Measurements from ENCODE around the gene FHOD3.

The FHOD3 gene

GRCh38 chr18:36321658-36322407 lies 24.3 kb downstream of the FHOD3 start:
- in situ Hi-C loops (cut with MboI; ENCODE audit: low sequenced_read_pairs) = no loop called here

- in situ Hi-C loops (cut with MboI; ENCODE audit: low sequenced_read_pairs) = no loop called here
Observed at GRCh38 chr18:36322408-36322728, 24.9 kb downstream of the FHOD3 start.

GRCh38 chr18:36322734-36323133 lies 25.2 kb downstream of the FHOD3 start:
- in situ Hi-C loops (cut with MboI; ENCODE audit: low sequenced_read_pairs) = no loop called here

GRCh38 chr18:36323421-36323820 lies 25.9 kb downstream of the FHOD3 start:
- in situ Hi-C loops (cut with MboI; ENCODE audit: low sequenced_read_pairs) = no loop called here

GRCh38 chr18:36325846-36326245 lies 28.3 kb downstream of the FHOD3 start:
- in situ Hi-C loops (cut with MboI; ENCODE audit: low sequenced_read_pairs) = no loop called here

- in situ Hi-C loops (cut with MboI; ENCODE audit: low sequenced_read_pairs) = no loop called here
Observed at GRCh38 chr18:36326771-36327170, 29.3 kb downstream of the FHOD3 start.

GRCh38 chr18:36327352-36328316 lies 30.1 kb downstream of the FHOD3 start:
- in situ Hi-C loops (cut with MboI; ENCODE audit: low sequenced_read_pairs) = no loop called here

GRCh38 chr18:36328385-36328858 lies 30.9 kb downstream of the FHOD3 start:
- in situ Hi-C loops (cut with MboI; ENCODE audit: low sequenced_read_pairs) = no loop called here

- in situ Hi-C loops (cut with MboI; ENCODE audit: low sequenced_read_pairs) = no loop called here
Observed at GRCh38 chr18:36328916-36329315, 31.4 kb downstream of the FHOD3 start.

- in situ Hi-C loops (cut with MboI; ENCODE audit: low sequenced_read_pairs) = no loop called here
Observed at GRCh38 chr18:36329684-36330434, 32.3 kb downstream of the FHOD3 start.

GRCh38 chr18:36330435-36331052 lies 33.0 kb downstream of the FHOD3 start:
- in situ Hi-C loops (cut with MboI; ENCODE audit: low sequenced_read_pairs) = no loop called here

- in situ Hi-C loops (cut with MboI; ENCODE audit: low sequenced_read_pairs) = no loop called here
Observed at GRCh38 chr18:36331521-36331971, 34.0 kb downstream of the FHOD3 start.

GRCh38 chr18:36333414-36333813 lies 35.9 kb downstream of the FHOD3 start:
- in situ Hi-C loops (cut with MboI; ENCODE audit: low sequenced_read_pairs) = no loop called here

GRCh38 chr18:36334798-36335197 lies 37.3 kb downstream of the FHOD3 start:
- in situ Hi-C loops (cut with MboI; ENCODE audit: low sequenced_read_pairs) = no loop called here

GRCh38 chr18:36335476-36336279 lies 38.2 kb downstream of the FHOD3 start:
- in situ Hi-C loops (cut with MboI; ENCODE audit: low sequenced_read_pairs) = no loop called here

GRCh38 chr18:36337679-36338402 lies 40.3 kb downstream of the FHOD3 start:
- in situ Hi-C loops (cut with MboI; ENCODE audit: low sequenced_read_pairs) = no loop called here

- in situ Hi-C loops (cut with MboI; ENCODE audit: low sequenced_read_pairs) = no loop called here
Observed at GRCh38 chr18:36338403-36338933, 41.0 kb downstream of the FHOD3 start.

GRCh38 chr18:36340246-36340645 lies 42.7 kb downstream of the FHOD3 start:
- in situ Hi-C loops (cut with MboI; ENCODE audit: low sequenced_read_pairs) = no loop called here

- in situ Hi-C loops (cut with MboI; ENCODE audit: low sequenced_read_pairs) = no loop called here
Observed at GRCh38 chr18:36341944-36342343, 44.4 kb downstream of the FHOD3 start.

Measured in HL-60/S4 treated with retinoic acid at 250 ng/mL for 4 days and 3 days (cell line).